SK-N-MC (cell line): ENCODE measurements around the gene HRH3.

Experiments used
- EZH2 ChIP-seq: fragments of 200-600 bp; sonication (generic); IDR thresholded peaks from one replicate; pipeline ENCODE4 v1.6.1; 2017; ENCODE audit warnings: antibody characterized with exemption
- POLR2AphosphoS5 ChIP-seq: IDR thresholded peaks from 2 replicates; pipeline ENCODE4 v1.6.1; 2012; ENCODE audit warnings: mild to moderate bottlenecking, low read depth, low read length, borderline replicate concordance

DNA sequence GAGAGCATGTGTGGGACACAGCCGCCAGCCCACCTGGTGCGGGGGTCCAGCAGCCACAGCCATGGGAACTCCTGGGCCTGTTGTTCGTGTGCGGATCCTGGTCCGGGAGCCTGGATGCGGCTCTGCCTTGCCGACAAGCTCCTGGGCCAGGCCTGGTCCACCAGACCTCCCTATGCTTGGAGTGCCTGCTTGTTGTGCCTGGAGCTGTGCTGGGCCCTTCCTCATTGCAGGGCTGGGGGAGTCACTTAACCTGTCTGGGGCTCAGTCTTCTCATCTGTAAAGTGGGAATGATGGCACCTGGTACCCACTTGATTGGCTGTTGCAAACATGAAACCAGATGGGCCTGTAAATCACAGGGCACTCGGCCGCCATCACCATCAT lies 15.7 kb upstream of the HRH3 start:
- TF ChIP-seq POLR2AphosphoS5 (no peak), EZH2 (no peak)
